ENCODE data around the gene SSR2.

Gene SSR2

DNA sequence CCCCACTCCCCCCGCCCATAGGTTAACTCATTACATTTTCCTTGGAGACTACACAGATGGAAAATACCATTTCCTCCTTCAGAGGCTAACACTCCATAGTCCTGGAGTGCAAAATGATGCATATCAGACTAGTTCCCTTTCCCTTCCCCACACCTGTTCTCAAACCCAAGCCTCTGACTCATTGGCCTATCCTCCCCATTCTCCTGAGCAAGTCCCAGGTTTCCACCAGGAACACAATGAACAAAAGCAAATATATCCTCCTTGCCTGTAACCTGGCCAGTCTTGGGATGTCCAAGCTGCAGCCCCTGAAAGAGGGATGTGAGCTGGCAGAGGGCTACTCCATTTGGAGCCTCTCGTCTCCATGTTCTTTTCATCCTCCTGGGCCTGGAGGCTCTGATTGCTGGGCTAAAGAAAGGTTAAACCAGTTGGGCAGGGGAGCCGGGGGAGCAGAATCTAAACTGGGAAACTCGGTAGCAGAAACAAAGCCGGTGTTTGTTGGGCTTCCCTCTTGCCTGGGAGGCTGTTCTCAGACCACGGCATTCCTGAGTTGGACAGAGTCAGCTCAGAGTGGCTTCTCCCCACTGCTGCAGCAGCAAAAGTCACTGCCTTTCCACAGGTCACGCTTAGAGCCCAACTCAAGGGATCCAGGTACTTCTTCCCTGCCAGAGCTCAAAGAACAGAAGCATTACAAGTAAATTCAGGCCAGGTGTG is 13.9 kb downstream of the SSR2 start:
- no peak overlapping the region for H3K4me2 ChIP-seq
- H3K4me1 ChIP-seq, result peaks cover 8 to 46% (median 32%) of the 10 kb centered on the region in 10 experiments
- no peak overlapping the region for H3K27ac ChIP-seq
- H3K9ac ChIP-seq, result no peak overlapping the region
- no peaks in the 10 kb centered on the region for H3K9me3 ChIP-seq (replicated peaks in 1 of 11)
- peaks cover 0 to 37% (median 17%) of the 10 kb centered on the region in 11 experiments; a peak in 12 of 22 replicates for H4K20me1 ChIP-seq
- H3K36me3 ChIP-seq, result peaks cover 42 to 51% (median 48%) of the 10 kb centered on the region in 11 experiments
- no peak overlapping the region for H3K4me3 ChIP-seq
- no peaks in the 10 kb centered on the region for H3K27me3 ChIP-seq
- TF ChIP-seq Cebpa-rat (IDR thresholded peaks at IDR 0.05), result no peak

DNA sequence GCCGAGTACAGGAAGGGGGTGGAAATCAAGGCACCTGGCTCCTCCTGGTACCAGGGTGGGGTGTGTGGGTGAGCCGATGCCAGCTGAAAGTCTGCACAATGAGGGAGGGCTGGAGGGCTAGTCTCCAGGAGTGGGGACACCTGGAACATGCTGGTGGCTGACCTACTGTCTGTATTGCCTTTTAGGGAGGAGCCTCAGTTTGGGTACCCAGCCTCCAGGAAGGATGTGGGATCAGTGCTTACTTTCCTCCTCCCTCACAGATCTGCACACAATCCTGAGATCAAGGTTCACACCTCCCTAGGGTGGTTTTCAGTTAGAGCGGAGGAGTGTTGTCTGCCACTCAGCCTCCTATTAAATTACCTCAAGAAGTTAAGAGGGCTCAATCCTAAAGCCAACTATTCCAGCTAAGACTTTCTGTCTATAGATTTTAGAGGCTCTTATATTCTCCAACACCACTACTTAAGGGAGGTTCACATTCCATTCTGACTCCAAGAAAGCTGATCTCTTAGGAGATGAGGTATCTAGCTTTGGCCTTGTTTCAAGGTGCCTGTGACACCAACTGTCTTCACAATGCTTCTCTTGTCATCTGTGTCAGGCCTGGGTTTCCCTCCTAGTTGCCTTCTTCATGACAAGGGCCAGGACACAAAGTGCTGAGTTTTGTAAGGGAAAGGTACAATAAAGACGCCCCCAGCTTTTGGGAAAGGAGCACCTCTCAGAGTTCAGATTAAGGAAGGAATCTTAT is 15.7 kb downstream of the SSR2 start:
- H3K27me3 ChIP-seq, result no peaks in the 10 kb centered on the region
- no peak overlapping the region for H3K4me3 ChIP-seq
- peaks cover 16 to 53% (median 38%) of the 10 kb centered on the region in 10 experiments for H3K4me1 ChIP-seq
- peaks cover 24 to 33% (median 30%) of the 10 kb centered on the region in 11 experiments for H3K36me3 ChIP-seq
- no peak for TF ChIP-seq Cebpa-rat (IDR thresholded peaks at IDR 0.05)
- 0 out of 22 replicates have a peak overlapping the region, but pooled peaks of 1 of the 11 experiments have one; percentile 1 for H3K9ac ChIP-seq
- peaks cover 0 to 23% (median 12%) of the 10 kb centered on the region in 11 experiments; a peak in 10 of 22 replicates for H4K20me1 ChIP-seq
- no peaks in the 10 kb centered on the region for H3K9me3 ChIP-seq (replicated peaks in 1 of 11)
- peak overlapping the region; percentile 13 to 84 (median 74); a peak in 18 of 22 replicates for H3K4me2 ChIP-seq
- H3K27ac ChIP-seq, result peak overlapping the region in 4 of 11 experiments; percentile 8 to 44 (median 18); a peak in 4 of 22 replicates

DNA sequence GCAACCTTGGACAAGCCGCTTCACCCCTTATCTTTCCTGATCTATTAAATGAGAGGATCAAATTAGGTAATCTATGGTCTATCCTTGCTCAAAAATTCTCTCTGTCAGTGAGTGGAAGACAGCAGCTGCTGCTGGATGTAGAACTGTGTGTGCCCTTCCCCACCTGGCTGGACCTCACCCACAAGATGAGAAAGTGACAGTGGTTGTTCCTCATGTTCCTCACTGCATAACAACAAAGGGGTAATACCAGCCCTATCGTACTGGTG is 16.9 kb downstream of the SSR2 start:
- Histone ChIP-seq H3K9me3 (replicated peaks in 1 of 11) (no peaks in the 10 kb centered on the region), H3K4me1 (peaks cover 16 to 53% (median 38%) of the 10 kb centered on the region in 10 experiments), H3K4me2 (peak overlapping the region in 3 of 11 experiments; percentile 3 to 16 (median 15); a peak in 2 of 22 replicates), H4K20me1 (peaks cover 0 to 12% (median 3%) of the 10 kb centered on the region in 11 experiments; a peak in 7 of 22 replicates), H3K27me3 (no peaks in the 10 kb centered on the region), H3K4me3 (no peak overlapping the region), H3K9ac (no peak overlapping the region), H3K27ac (no peak overlapping the region), H3K36me3 (peaks cover 12 to 21% (median 18%) of the 10 kb centered on the region in 11 experiments)
- TF ChIP-seq Cebpa-rat (IDR thresholded peaks at IDR 0.05), result no peak

DNA sequence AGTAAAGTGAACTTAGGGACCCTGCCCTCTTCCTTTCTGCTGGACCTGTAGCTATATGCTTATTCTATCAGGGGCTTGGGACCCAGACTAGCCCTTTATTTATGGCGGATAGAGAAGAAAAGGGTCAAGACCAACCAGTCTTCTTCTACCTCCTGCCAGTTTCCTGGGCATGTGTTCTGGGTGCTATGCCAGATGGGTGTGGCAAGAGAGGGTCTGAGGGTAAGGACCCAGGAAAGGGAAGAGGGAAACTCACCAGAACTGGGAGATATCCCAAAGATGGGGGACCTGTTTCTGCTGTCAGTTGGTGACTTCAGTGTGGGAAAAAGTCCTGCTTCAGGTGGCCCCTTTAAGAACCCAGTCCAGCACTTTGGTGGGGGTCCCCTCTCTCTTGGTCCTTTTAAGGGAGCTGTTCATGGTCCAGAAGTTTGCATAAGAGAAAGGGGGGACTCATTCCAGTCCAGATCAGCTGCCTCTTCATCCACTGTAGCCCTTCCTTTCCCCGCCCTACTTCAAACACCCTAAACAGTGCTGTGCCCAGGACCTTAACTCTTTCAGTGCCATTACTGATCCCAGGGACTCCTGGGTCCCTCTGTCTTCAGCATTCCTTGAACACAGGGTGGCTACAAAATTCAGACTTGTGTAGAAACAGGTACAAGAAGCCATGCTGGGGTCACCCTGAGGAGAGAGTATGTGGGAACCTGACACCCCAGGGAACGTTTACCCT is 18.4 kb downstream of the SSR2 start:
- Histone ChIP-seq H3K27ac (peak overlapping the region in 6 of 11 experiments; percentile 5 to 55 (median 33); a peak in 6 of 22 replicates), H3K27me3 (no peaks in the 10 kb centered on the region), H3K9me3 (replicated peaks in 1 of 11) (no peaks in the 10 kb centered on the region), H3K4me3 (no peak overlapping the region), H3K4me2 (peak overlapping the region; percentile 47 to 71 (median 61)), H3K9ac (0 out of 22 replicates have a peak overlapping the region, but pooled peaks of 1 of the 11 experiments have one; percentile 9), H4K20me1 (0 out of 22 replicates have a peak, but pooled peaks cover 0 to 5% (median 0%) of the 10 kb centered on the region in 11 experiments), H3K36me3 (peaks cover 5 to 8% (median 8%) of the 10 kb centered on the region in 11 experiments; a peak in 15 of 22 replicates), H3K4me1 (peaks cover 16 to 53% (median 38%) of the 10 kb centered on the region in 10 experiments)
- no peak for TF ChIP-seq Cebpa-rat (IDR thresholded peaks at IDR 0.05)

- Histone ChIP-seq H3K9ac (0 out of 22 replicates have a peak overlapping the region, but pooled peaks of 1 of the 11 experiments have one; percentile 9), H3K27me3 (no peaks in the 10 kb centered on the region), H3K27ac (peak overlapping the region in 8 of 11 experiments; percentile 5 to 55 (median 22); a peak in 11 of 22 replicates), H3K9me3 (replicated peaks in 1 of 11) (no peaks in the 10 kb centered on the region), H4K20me1 (0 out of 22 replicates have a peak, but pooled peaks cover 0 to under 1% (median 0%) of the 10 kb centered on the region in 11 experiments), H3K36me3 (peaks cover 0 to 2% (median 1%) of the 10 kb centered on the region in 11 experiments; a peak in 12 of 22 replicates), H3K4me1 (peaks cover 16 to 52% (median 38%) of the 10 kb centered on the region in 10 experiments), H3K4me2 (peak overlapping the region; percentile 47 to 71 (median 61)), H3K4me3 (no peak overlapping the region)
- no peak for TF ChIP-seq Cebpa-rat (IDR thresholded peaks at IDR 0.05)
Measured at GRCh38 chr1:156001662-156002171, 19.0 kb downstream of the SSR2 start.

- H3K9me3 ChIP-seq (replicated peaks in 1 of 11), result no peaks in the 10 kb centered on the region
- H3K4me3 ChIP-seq, result no peak overlapping the region
- peak overlapping the region in 7 of 11 experiments; percentile 5 to 55 (median 30); a peak in 10 of 22 replicates for H3K27ac ChIP-seq
- peak overlapping the region; percentile 47 to 71 (median 61); a peak in 21 of 22 replicates for H3K4me2 ChIP-seq
- no peak overlapping the region for H3K9ac ChIP-seq
- H3K27me3 ChIP-seq, result no peaks in the 10 kb centered on the region
- no peaks in the 10 kb centered on the region for H4K20me1 ChIP-seq
- peaks cover 16 to 54% (median 42%) of the 10 kb centered on the region in 10 experiments for H3K4me1 ChIP-seq
- no peaks in the 10 kb centered on the region for H3K36me3 ChIP-seq
- no peak for TF ChIP-seq Cebpa-rat (IDR thresholded peaks at IDR 0.05)
Measured at GRCh38 chr1:156001021-156001661, 19.6 kb downstream of the SSR2 start.

DNA sequence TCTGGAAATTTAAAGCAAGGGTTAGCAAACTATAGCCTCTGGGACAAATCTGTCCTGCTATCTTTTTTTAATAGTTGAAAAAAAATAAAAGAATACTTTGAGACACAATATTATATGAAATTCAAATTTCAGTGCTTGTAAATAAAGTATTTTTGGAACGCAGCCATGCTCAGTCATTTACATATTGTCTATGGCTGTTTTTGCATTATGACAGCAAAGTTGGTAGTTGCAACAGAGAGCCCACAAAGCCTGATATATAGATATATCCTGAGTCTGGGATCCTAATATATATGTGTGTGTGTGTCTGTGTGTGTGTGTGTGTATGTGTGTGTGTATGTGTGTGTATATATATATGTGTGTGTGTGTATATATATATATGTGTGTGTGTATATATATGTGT is 20.8 kb downstream of the SSR2 start:
- Histone ChIP-seq H4K20me1 (no peaks in the 10 kb centered on the region), H3K4me2 (no peak overlapping the region), H3K27me3 (no peaks in the 10 kb centered on the region), H3K4me1 (peaks cover 16 to 45% (median 38%) of the 10 kb centered on the region in 10 experiments), H3K27ac (no peak overlapping the region), H3K9ac (no peak overlapping the region), H3K4me3 (no peak overlapping the region), H3K36me3 (no peaks in the 10 kb centered on the region), H3K9me3 (replicated peaks in 1 of 11) (no peaks in the 10 kb centered on the region)
- TF ChIP-seq Cebpa-rat (IDR thresholded peaks at IDR 0.05), result no peak

DNA sequence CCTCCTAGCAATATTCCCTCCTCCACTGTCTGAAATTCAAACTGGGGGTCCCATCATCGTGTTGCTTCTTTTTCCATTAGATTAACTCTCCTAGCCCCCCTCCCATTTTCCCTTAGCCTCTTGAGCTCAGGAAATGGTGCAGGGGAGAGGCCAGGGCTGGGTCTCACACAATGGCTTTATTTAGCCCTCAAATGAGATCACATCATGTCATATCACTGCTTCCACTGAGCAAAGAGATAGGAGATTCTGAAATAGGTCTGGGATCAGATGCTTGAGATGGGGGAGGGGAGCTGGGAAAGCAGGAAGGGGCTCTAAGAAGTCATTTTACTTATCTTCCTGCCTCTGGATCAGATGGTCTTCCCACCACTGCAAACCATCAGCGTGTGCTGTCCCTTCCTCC is 24.6 kb downstream of the SSR2 start:
- TF ChIP-seq Cebpa-rat (IDR thresholded peaks at IDR 0.05), result no peak
- Histone ChIP-seq H3K4me1 (peaks cover 20 to 31% (median 24%) of the 10 kb centered on the region in 10 experiments), H3K9ac (0 out of 22 replicates have a peak overlapping the region, but pooled peaks of 1 of the 11 experiments have one; percentile 7)

More for the DNA sequence above, 24.6 kb downstream of the SSR2 start:
- no peak overlapping the region for H3K4me3 ChIP-seq
- no peaks in the 10 kb centered on the region for H3K9me3 ChIP-seq (replicated peaks in 1 of 11)
- no peaks in the 10 kb centered on the region for H3K36me3 ChIP-seq
- no peaks in the 10 kb centered on the region for H4K20me1 ChIP-seq
- H3K27me3 ChIP-seq, result no peaks in the 10 kb centered on the region
- peak overlapping the region in 1 of 11 experiments; percentile 3; a peak in 1 of 22 replicates for H3K4me2 ChIP-seq
- no peak overlapping the region for H3K27ac ChIP-seq

All from BLaER1 treated with 17β-estradiol and CSF1 and Interleukin-3, amounts not matched to agents 10 nM and 100 nM (cell line).